Stimulated activated CD8-positive, alpha-beta memory T cell treated with anti-CD3 and anti-CD28 coated beads, Interleukin-2, amount 100 ng/mL, for 48 hours (primary cell): Measurements from ENCODE around the gene MLLT11.

Source experiments
- DNase-seq, 2 donors: peaks; one replicate each; pipeline ENCODE4 v3.0.0-alpha.2; 2020; ENCODE audit warnings: low read depth in 2 of 2

Gene MLLT11, protein sequence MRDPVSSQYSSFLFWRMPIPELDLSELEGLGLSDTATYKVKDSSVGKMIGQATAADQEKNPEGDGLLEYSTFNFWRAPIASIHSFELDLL

DNA sequence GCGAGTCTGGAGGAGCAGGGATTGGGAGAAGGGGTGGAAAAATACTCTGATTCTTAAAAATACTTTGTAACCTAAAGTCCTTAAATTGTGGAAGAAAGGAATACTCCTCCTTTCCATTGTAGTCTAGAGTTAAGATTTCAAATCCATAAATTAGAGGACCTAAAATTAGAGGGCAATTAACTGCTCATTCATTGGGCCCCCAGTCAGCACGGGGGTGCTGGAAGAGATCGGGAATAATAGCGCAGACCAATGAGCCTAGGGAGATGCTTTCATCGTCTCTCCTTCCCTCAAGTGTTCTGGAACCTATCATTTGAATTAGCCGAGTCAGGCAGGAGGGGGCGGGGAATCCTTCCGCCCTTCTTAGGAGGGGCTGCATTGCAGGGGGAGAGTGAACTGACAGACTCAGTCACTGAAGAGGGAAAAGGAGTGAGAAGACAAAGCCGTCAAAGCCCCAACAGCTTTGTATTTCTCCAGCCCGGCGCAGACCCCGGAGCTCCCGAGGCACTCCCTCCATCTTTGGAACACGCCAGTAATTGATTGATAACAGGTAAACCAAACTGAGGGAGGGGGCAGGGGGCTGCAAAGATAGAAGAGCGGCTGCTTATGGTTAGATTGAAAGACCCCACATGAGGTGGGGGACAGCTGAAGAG, at the start of gene MLLT11:
TSS of gene MLLT11 (plus strand) at position 391 of the 650 bp plus-strand sequence. CDS start 6,828 bp downstream, outside the sequence.
- no peak for DNase-seq

DNA sequence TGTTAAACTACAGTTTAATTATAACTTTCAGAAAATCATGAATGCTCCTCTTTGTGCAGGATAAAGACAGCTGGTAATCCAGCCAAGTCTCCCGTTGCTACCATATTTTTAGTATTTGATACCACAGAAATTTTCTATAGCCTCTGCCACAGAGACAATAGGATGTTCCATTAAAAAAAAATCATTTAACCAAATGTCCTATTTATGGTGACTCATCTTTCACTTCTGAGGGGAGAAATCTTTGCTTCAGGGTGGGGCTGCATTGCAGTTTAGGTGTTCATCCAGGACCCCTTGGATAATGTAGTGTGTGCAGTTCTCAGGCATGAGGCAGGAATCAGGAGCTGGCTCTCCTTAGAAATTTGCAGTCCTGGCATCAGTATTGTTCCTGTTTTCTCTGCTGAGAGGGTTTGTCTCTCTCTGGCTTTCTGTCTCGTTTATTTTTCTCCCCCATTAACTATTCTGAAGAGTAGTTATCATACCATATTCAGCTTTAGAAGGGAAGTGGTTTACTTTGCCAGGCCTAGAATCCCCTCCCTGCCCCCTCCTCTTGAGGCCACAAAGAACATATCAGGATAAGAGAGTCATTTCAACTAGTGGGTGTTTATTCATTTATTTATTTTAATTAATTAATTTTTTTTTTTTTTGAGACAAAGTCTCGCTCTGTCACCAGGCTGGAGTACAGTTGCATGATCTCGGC, 48.9 kb upstream of the MLLT11 start:
- no peak for DNase-seq

DNA sequence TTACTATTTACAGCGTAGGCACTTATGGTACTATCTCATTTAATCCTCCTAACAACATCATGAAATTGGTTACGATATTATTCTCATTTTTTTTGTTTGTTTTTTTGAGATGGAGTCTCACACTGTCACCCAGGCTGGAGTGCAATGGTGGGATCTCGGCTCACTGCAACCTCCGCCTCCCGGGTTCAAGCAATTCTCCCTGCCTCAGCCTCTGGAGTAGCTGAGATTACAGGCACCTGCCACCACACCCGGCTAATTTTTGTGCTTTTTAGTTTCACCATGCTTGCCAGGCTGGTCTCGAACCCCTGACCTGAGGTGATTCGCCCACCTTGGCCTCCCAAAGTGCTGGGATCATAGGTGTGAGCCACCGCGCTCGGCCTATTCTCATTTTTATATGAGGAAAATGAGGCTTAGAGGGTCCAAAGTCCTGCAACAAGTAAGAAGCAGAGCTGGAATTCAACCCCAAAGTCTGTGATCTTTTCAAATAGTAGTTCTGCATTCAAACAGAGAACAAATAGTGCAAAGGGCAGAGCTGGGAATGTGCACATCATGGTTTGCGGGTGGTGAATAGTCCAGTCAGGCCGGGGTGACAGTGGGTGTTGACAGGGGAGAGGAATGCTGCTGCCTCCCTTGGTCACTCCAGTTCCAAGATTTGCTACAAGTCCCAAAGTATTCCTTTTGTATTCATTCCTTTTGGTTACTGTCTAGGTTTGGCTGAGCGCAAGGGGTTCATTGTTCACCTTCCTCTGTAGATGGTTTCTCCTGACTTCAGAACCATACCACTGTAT, 47.3 kb upstream of the MLLT11 start:
- DNase-seq = no peak

DNA sequence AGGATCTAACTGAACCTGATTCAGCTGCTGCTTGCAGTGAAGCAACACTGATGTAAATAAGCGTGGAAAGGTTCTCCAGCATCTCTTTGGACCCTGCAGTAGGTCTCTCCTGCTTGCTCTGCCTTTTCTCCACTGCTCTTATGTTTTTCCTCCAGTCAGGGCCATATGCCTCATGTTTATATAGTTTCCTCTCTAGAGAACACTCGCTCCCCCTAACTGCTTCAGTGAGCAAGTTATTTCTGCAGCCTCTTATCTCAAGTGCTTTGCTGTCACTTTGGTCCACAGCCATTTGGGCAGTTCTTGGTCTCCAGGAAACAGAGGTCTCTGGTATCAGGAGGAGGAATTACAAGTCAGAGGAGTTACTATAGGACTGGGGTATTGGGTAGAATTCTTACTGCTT, 46.7 kb upstream of the MLLT11 start:
- no peak for DNase-seq

DNA sequence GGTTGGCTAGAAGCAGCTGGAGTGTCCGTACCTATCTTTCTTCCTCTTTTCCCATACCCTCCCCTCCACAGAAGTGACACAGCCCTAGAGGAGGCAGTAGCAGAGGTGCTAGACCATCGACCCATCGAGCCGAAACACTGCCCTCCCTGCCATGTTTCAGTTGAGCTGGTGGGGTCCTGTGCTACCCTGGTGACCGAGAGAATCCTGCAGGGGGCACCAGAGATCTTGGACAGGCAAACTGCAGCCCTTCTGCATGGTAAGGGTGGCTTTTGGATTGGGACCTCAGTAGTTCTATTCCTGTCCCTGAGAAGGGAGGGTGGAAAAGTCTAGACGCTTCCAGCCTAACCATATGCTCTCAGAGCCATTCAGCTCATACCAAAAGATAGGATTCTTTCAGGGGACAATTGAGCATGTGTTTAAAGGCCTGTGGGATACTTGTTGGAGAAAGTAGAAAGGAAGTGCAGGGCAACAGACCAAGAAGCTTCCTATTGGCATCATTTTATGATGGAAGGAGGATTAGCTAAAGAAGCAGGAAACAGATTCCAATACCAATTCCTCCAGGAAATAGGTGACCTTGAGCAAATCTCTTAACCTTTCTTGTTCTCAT, 35.6 kb upstream of the MLLT11 start:
- peak; percentile 66 to 73 for DNase-seq

DNA sequence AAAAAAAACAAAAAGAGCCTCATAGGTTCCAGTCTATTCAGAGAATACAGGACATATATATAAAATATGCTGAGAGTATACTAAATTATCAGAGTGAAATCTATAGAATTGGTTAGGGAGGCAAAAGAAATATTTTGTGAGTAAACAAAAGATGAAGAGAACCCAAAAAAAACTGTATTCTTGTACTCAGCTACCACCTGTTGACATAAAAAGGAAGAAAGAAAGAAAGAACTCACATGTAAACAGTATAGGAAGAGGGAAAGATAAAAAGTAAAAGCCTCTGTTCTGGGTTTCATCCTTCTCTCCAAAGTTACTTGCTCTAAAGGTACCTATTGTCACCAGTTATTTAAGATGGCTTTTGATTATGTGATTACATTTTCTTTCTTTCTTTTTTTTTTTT, 33.7 kb upstream of the MLLT11 start:
- no peak for DNase-seq

DNA sequence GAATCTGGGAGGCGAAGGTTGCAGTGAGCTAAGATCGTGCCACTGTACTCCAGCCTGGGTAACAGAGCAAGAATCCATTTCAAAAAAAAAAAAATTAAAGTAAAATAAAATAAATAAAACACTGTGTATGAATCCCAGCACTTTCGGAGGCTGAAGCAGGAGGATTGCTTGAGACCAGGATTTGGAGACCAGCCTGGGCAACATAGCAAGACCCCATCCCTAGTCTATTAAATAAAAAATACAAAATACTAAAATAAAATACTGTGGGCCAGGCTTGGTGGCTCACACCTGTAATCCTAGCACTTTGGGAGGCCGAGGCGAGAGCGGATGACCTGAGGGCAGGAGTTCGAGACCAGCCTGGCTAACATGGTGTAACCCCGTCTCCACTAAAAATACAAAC, 28.0 kb upstream of the MLLT11 start:
- no peak for DNase-seq

DNA sequence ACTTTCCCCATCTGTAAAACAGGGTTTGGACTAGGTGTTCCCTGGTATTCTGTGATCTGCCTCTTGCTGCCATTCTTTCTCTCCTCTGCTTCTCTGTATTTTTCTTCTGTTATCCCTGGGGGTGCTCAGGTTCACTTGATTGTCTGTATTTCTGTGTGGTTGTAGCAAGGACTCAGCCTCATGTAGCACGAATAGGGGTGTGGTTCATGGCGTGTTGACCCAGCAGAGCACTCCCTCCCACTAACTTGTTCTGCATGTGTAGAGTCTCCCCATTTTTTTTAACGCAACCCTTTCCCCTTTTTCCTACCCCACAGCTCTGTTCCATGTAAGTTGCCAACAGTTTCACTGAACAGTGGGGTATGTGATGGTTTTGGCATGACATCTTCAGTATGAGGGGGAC, 25.0 kb upstream of the MLLT11 start:
- DNase-seq = no peak

DNA sequence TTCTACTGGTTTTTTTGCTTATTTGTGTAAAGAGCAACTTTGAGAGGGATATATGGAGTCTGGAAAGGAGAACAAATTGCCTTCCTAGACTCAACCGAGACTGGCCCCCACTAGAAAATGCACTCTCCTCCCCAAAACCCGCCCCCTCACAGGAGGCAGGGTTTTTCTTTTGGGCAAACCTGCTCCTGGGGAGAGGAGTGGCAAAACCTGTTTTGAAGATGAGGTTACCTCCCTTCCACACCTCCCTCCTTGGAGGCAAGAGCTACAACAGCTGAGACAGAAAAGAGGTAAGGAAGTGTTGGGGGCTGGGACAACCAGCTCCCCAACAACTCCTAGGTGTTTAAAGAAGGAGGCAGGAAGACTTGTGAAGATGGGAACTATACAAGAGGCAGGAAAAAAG, 23.8 kb upstream of the MLLT11 start, which contains the start of gene BNIPL:
TSS of gene BNIPL (plus strand) at position 231 of the 400 bp plus-strand sequence. CDS start at position 371, 140 bp downstream.
- no peak for DNase-seq

DNA sequence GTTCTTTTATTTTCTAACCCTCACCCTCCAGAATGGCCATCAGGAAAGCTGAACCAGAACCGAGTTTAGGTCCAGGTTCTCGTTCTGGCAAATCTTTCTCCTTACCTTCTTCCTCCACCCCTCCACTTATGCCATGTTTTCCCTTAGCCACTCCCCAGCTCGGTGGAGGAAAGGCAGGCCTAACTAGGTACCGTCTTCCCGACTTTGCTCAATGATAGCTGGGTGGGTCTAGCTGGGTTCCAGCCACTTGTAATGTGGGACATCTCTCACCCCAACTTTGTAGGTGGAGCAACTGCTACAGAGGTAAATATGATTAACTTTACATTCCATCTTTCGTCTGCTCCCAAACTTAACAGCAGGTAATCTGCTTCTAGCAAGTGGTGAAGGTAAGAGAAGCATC, 23.2 kb upstream of the MLLT11 start:
- DNase-seq = no peak

DNA sequence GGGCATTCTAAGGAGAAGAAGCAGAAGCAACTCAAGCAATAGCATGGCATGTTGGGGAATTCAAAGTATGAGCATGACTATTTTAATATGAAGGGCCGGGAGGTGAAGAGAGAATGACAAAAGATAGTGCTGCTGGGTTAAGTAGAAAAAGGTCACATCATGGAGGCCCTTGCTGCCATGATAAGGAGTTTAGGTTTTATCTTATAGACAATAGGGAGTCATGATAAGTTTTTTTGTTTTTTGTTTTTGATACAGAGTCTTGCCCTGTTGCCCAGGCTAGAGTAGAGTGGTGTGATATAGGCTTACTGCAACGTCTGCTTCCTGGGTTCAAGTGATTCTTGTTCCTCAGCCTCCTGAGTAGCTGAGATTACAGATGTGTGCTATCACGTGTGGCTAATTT, 20.7 kb upstream of the MLLT11 start:
- no peak for DNase-seq

DNA sequence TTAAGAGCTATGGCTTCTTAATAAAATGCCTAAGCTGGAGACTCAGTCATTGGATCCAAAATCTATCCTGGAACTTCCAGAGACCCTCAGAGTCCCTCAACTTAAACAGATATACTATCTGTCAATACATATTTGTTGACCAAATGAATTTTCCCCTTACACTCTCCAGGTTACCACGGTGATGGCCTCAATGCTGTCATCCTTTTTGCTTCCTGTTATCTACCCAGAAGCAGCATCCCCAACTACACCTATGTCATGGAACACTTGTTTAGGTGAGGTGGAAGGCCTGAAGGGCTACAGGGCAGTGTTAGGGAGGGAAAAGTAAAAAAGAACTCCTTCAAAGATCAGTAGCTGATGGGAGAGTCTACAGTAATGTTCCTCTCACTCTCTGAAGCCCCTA, 17.0 kb upstream of the MLLT11 start:
- no peak for DNase-seq

DNA sequence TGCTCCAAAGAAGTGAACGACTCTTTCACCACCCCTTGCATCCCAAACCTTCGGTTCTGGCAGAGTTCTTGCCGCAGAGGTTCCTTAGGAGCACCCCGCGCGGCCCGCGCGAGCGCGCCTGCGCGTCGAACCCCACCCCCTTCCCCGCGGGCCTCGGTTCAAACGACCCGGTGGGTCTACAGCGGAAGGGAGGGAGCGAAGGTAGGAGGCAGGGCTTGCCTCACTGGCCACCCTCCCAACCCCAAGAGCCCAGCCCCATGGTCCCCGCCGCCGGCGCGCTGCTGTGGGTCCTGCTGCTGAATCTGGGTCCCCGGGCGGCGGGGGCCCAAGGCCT, 12.6 kb upstream of the MLLT11 start, which contains the start of gene C1orf56:
TSS of gene C1orf56 (plus strand) at position 161 of the 334 bp plus-strand sequence. CDS start at position 258, 97 bp downstream.
- peak; percentile 47 to 59 for DNase-seq

DNA sequence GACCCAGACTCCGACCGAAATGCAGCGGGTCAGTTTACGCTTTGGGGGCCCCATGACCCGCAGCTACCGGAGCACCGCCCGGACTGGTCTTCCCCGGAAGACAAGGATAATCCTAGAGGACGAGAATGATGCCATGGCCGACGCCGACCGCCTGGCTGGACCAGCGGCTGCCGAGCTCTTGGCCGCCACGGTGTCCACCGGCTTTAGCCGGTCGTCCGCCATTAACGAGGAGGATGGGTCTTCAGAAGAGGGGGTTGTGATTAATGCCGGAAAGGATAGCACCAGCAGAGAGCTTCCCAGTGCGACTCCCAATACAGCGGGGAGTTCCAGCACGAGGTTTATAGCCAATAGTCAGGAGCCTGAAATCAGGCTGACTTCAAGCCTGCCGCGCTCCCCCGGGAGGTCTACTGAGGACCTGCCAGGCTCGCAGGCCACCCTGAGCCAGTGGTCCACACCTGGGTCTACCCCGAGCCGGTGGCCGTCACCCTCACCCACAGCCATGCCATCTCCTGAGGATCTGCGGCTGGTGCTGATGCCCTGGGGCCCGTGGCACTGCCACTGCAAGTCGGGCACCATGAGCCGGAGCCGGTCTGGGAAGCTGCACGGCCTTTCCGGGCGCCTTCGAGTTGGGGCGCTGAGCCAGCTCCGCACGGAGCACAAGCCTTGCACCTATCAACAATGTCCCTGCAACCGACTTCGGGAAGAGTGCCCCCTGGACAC, 12.1 kb upstream of the MLLT11 start:
- DNase-seq = peak; percentile 51 to 53

DNA sequence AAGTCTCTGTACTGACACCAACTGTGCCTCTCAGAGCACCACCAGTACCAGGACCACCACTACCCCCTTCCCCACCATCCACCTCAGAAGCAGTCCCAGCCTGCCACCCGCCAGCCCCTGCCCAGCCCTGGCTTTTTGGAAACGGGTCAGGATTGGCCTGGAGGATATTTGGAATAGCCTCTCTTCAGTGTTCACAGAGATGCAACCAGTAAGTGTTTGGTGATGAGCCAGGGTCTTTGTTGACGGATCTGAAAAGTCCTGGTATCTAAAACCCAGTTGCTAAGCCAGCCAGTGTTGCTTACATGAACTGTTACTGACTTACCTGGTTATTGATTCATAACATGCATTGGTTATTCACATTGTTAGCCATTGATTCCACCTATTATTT, 11.6 kb upstream of the MLLT11 start:
- no peak for DNase-seq

DNA sequence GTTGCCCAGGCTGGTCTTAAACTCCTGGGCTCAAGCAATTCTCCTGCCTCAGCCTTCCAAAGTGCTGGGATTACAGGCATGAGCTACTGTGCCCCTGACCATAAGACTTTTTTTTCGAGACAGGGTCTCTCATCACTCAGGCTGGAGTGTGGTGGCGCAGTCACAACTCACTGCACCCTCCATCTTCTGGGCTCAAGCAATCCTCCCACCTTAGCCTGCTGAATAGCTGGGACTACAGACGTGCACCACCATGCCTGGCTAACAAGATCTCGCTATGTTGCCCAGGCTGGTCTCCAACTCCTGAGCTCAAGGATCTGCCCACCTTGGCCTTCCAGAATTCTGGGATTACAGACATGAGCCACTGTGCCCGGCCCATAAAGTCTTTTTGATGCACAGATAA, 10.7 kb upstream of the MLLT11 start:
- DNase-seq = no peak

DNA sequence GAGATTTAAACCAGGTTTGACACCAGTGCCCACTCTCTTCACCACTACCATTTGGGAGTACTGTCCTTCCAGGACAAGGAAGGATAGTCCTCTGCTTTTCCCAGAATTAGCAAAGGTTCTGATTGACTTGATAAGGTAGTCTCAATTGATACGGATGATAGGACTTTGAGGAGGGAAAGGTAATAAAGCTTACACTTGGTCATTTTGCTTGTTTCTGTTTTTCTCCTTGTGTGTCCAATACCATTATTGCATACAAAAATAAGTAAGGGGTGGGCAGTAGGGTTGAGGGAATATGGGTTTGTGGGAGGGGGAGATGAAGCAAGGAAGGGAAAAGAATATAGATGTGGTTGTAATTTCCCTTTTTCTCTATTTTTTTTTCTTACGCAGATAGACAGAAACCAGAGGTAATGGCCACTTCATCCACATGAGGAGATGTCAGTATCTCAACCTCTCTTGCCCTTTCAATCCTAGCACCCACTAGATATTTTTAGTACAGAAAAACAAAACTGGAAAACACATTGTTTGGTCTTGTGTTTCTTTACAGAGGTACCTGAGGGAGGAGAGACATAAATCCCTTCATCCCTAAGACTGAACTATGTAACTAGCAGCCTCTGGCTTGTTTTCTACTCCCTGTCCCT, 10.0 kb upstream of the MLLT11 start:
- DNase-seq = no peak

DNA sequence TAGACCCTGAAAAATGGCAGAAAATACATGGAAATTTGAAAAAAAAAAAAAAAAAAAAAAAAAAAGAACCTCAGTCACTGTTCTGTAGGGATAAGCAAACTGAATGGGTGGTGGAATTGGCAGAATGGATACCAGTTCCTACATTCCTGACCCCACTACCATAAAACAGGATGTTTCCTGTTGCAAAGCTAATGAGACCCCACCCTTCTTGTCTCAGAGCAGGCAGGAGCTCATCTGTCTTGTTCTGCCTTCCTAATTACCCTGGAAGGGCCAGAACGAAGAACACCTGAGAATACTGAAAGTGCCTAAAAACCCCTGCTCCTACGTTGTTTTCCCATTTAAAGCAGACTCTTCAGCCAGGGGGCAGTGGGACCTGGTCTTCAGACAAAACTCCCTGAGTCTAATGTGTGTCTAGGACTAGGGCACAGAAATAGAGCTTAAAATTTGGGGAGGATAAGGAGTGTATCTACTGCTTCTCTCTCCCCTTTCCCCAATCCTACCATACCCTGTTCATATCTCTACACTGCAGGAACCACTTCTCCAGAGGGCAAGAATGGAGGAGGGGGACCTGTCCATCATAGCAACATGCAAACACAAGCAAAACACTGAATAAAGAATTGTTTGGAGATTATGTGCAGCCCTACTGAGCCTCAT, 8.7 kb upstream of the MLLT11 start:
- DNase-seq = no peak

DNA sequence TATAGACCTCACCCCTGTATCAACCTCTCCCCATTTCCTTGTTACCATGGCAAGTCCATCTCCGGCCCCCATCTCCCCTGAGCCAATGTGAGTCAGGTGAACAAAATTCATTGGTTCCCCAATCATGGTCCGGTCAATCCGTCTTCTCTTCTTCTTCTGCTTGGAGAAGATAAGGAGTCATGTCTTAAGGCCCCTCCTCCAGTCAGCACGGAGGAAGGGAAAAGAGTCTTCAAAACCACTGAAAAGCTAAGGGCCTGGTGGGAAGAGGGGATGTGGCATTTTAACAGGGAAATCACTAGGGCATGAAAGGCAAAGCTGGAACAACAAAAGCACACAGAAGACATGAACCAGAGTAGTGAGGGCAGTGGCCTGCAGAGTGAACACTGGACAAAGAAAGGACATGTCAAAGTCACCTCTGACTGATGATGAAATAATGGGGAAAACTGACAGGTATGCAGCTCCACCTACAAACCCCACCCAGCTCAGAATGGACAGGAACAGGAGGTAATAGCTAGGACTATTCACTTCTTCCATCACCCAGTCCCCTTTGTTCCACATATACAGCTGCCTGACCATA, 5.1 kb upstream of the MLLT11 start:
- no peak for DNase-seq

DNA sequence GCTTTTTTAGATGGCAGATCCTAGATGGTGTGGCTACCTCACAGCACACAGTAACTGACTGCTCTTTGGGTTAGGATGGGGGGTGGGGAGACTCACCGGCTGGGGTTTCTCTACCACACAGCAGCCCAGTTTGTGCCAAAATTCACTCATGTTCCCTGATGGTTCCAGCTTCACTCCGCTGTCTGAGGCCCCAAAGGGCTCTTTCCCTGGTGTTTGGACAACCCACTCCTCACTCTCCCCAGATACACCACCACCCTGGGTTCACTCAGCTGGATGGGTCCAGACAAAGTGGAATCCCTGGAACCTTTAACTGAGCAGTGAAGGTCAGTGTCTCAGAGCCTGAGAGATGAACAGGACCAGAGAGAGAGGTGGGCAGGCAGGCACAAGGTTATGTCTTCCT, 4.6 kb upstream of the MLLT11 start:
- DNase-seq = no peak
